H9 (cell line): ENCODE measurements around the gene FARP1. TPM values are rescaled to one million over a fixed set of nuclear protein-coding genes. Genes with fewer than 3 reads are reported as not detected.

ENCODE experiments used
- DNase-seq: peaks from one replicate; pipeline ENCODE4 v3.0.0-alpha.2; 2017
- H2AFZ ChIP-seq: one replicate; pipeline ENCODE4 v1.6.1; 2013; ENCODE audit warnings: mild to moderate bottlenecking, low read length, control low read depth, moderate library complexity
- H2AK5ac ChIP-seq: 2 replicates; pipeline ENCODE4 v1.6.1; 2013; ENCODE audit warnings: low read length, control low read depth, mixed read lengths; ENCODE audit not compliant: insufficient read length
- H2BK120ac ChIP-seq: one replicate; pipeline ENCODE4 v1.6.1; 2013; ENCODE audit warnings: low read depth, mild to moderate bottlenecking, low read length, control low read depth, inconsistent platforms; ENCODE audit not compliant: poor library complexity, severe bottlenecking
- H2BK12ac ChIP-seq: 2 replicates; pipeline ENCODE4 v1.6.1; 2013; ENCODE audit warnings: low read length, control low read depth, mixed read lengths, low read depth; ENCODE audit not compliant: insufficient read length
- H2BK15ac ChIP-seq: 2 replicates; pipeline ENCODE4 v1.6.1; 2013; ENCODE audit warnings: low read depth, low read length, control low read depth
- H2BK20ac ChIP-seq: one replicate; pipeline ENCODE4 v1.6.1; 2013; ENCODE audit warnings: low read depth, mild to moderate bottlenecking, low read length, control low read depth, inconsistent platforms; ENCODE audit not compliant: poor library complexity, severe bottlenecking
- H2BK5ac ChIP-seq: 2 replicates; pipeline ENCODE4 v1.6.1; 2013; ENCODE audit warnings: low read length, control low read depth, mixed read lengths; ENCODE audit not compliant: insufficient read length
- H3K14ac ChIP-seq: 2 replicates; pipeline ENCODE4 v1.6.1; 2013; ENCODE audit warnings: low read length, control low read depth; ENCODE audit not compliant: insufficient read depth
- H3K18ac ChIP-seq: 2 replicates; pipeline ENCODE4 v1.6.1; 2013; ENCODE audit warnings: low read depth, mild to moderate bottlenecking, mixed read lengths, low read length, control low read depth; ENCODE audit not compliant: insufficient read length
- H3K23ac ChIP-seq: 2 replicates; pipeline ENCODE4 v1.6.1; 2013; ENCODE audit warnings: low read length, control low read depth, mixed read lengths, low read depth; ENCODE audit not compliant: insufficient read length
- H3K23me2 ChIP-seq: 2 replicates; pipeline ENCODE4 v1.6.1; 2013; ENCODE audit warnings: low read depth, mild to moderate bottlenecking, mixed read lengths, low read length, control low read depth; ENCODE audit not compliant: insufficient read length, poor library complexity, severe bottlenecking
- H3K27ac ChIP-seq: 2 replicates; pipeline ENCODE4 v1.5.1; 2013; ENCODE audit warnings: low read length, control low read depth, mixed read lengths, low read depth; ENCODE audit not compliant: insufficient read length
- H3K27me3 ChIP-seq: 2 replicates; pipeline ENCODE4 v1.6.1; 2013; ENCODE audit warnings: low read length, control low read depth, inconsistent platforms; ENCODE audit not compliant: insufficient read depth
- H3K4ac ChIP-seq: 2 replicates; pipeline ENCODE4 v1.6.1; 2013; ENCODE audit warnings: low read depth, mild to moderate bottlenecking, control low read depth, inconsistent platforms, low read length, moderate library complexity
- H3K4me1 ChIP-seq: 2 replicates; pipeline ENCODE4 v1.6.1; 2013; ENCODE audit warnings: low read length, control low read depth, inconsistent platforms; ENCODE audit not compliant: insufficient read depth
- H3K4me2 ChIP-seq: 2 replicates; pipeline ENCODE4 v1.6.1; 2013; ENCODE audit warnings: low read length, control low read depth, mixed read lengths; ENCODE audit not compliant: insufficient read length, insufficient read depth
- H3K56ac ChIP-seq: 2 replicates; pipeline ENCODE4 v1.6.1; 2013; ENCODE audit warnings: low read depth, mild to moderate bottlenecking, mixed read lengths, low read length, control low read depth; ENCODE audit not compliant: insufficient read length
- H3K79me1 ChIP-seq: 2 replicates; pipeline ENCODE4 v1.6.1; 2013; ENCODE audit warnings: low read depth, mild to moderate bottlenecking, moderate library complexity, low read length, control low read depth, inconsistent platforms; ENCODE audit not compliant: insufficient read depth, poor library complexity, severe bottlenecking
- H3K79me2 ChIP-seq: 2 replicates; pipeline ENCODE4 v1.6.1; 2013; ENCODE audit warnings: low read length, control low read depth, inconsistent platforms; ENCODE audit not compliant: insufficient read depth
- H3K9ac ChIP-seq: 2 replicates; pipeline ENCODE4 v1.6.1; 2013; ENCODE audit warnings: low read length, control low read depth, mixed read lengths; ENCODE audit not compliant: insufficient read length; ENCODE audit errors: extremely low read depth
- H3K9me3 ChIP-seq: one replicate; pipeline ENCODE4 v1.6.1; 2013; ENCODE audit warnings: low read depth, low read length, inconsistent platforms; ENCODE audit not compliant: control insufficient read depth
- H3T11ph ChIP-seq: one replicate; pipeline ENCODE4 v1.6.1; 2013; ENCODE audit warnings: mild to moderate bottlenecking, low read length, control low read depth, inconsistent platforms
- H4K20me1 ChIP-seq: one replicate; pipeline ENCODE4 v1.6.1; 2013; ENCODE audit not compliant: control insufficient read depth, insufficient read length, insufficient read depth
- H4K5ac ChIP-seq: 2 replicates; pipeline ENCODE4 v1.6.1; 2013; ENCODE audit warnings: low read depth, mild to moderate bottlenecking, mixed read lengths, low read length, control low read depth; ENCODE audit not compliant: insufficient read length
- H4K8ac ChIP-seq: replicated peaks from 2 replicates; pipeline ENCODE4 v1.6.1; 2013; ENCODE audit warnings: low read length, control low read depth, mixed read lengths, low read depth; ENCODE audit not compliant: insufficient read length
- H4K91ac ChIP-seq: 2 replicates; pipeline ENCODE4 v1.6.1; 2013; ENCODE audit warnings: low read depth, mild to moderate bottlenecking, moderate library complexity, mixed read lengths, low read length, control low read depth; ENCODE audit not compliant: insufficient read length
- H3K27ac Mint-ChIP-seq, 3 experiments: 2 replicates in 2 of 3; 3 replicates in 1 of 3; pipeline ENCODE4 v1.8.0; 2020 to 2021; ENCODE audit warnings: mixed read lengths in 3 of 3, mild to moderate bottlenecking in 1 of 3, moderate library complexity in 1 of 3
- H3K27me3 Mint-ChIP-seq: 2 replicates; pipeline ENCODE4 v1.8.0; 2021; ENCODE audit warnings: low read depth, mild to moderate bottlenecking, moderate library complexity, mixed read lengths
- H3K36me3 Mint-ChIP-seq, 3 experiments: 2 replicates in 2 of 3; 3 replicates in 1 of 3; pipeline ENCODE4 v1.8.0; 2020 to 2021; ENCODE audit warnings: low read depth in 3 of 3, mixed read lengths in 3 of 3; ENCODE audit not compliant: insufficient read depth in 1 of 3
- H3K4me1 Mint-ChIP-seq, 2 experiments: 2 replicates each; pipeline ENCODE4 v1.8.0; 2020; ENCODE audit warnings: mixed read lengths in 2 of 2
- H3K4me3 Mint-ChIP-seq, 2 experiments: 2 replicates in 1 of 2; 3 replicates in 1 of 2; pipeline ENCODE4 v1.8.0; 2020 to 2021; ENCODE audit warnings: mild to moderate bottlenecking in 2 of 2, mixed read lengths in 2 of 2, moderate library complexity in 1 of 2
- H3K9me3 Mint-ChIP-seq, 2 experiments: 2 replicates in 1 of 2; 3 replicates in 1 of 2; pipeline ENCODE4 v1.8.0; 2020; ENCODE audit warnings: mild to moderate bottlenecking in 2 of 2, mixed read lengths in 2 of 2, moderate library complexity in 1 of 2
- WGBS: extraction: QIAGEN DNeasy Blood & Tissue Kit; methylation state at CpG from one replicate; pipeline ENCODE4 v1.1.7; 2013; ENCODE audit warnings: missing lambda C conversion rate, low lambda C conversion rate, mixed read lengths; ENCODE audit not compliant: insufficient read length; ENCODE audit errors: extremely low coverage; 5-methylcytosine and 5-hydroxymethylcytosine counted together
- total RNA-seq: library from RNA; stranded (reverse); gene quantifications from 2 replicates; pipeline ENCODE4 v1.2.1, GENCODE V29; 2021
- TF ChIP-seq, protein P1 (sequence below): fragments of 200-600 bp; sonication (generic); conservative IDR thresholded peaks from 3 replicates; pipeline ENCODE4 v1.8.0; 2021; ENCODE audit warnings: antibody characterized with exemption, mild to moderate bottlenecking

The FARP1 gene
- total RNA-seq, 1 experiment from 2014 or later, result 95.9 TPM

DNA sequence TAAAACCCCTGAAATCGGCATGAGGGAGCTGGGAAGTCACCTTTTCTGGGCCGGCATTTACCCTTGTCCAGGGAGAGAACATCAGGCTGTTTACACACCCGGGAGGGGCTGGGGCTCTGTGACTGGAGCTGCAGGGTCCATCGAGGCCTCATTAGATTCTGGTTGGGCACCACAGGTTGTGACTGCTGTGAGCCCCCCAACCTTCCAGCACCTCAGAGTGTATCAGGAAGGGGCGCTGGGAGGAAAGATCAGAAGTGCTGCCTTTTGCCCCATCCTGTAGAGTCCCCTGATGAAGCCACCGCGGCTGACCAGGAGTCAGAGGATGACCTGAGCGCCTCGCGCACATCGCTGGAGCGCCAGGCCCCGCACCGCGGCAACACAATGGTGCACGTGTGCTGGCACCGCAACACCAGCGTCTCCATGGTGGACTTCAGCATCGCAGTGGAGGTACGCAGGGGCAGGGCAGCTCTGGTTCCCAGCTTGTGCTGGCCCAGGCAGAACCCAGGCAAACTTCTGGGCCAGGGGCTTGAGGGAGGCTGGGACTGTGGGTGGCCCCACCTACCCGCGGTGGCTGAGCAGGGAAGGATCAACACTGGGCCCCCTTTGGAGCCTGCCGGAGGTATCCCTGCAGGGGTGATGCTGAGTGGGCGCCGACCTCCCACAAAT is 297.6 kb downstream of the FARP1 start:
- H4K91ac ChIP-seq, result no peak overlapping the region
- no peak overlapping the region for H2BK5ac ChIP-seq
- H3K79me1 ChIP-seq, result no peaks in the 10 kb centered on the region
- no peak overlapping the region for H2AFZ ChIP-seq
- H4K5ac ChIP-seq, result no peak overlapping the region
- Mint-ChIP-seq H3K36me3 (peaks cover 2 to 48% (median 46%) of the 10 kb centered on the region in 3 experiments; a peak in 5 of 7 replicates), H3K27me3 (peaks cover 2% of the 10 kb centered on the region; the same call in 1 of the 2 replicates), H3K4me1 (peaks cover 6 to 7% of the 10 kb centered on the region in 2 experiments), H3K27ac (no peak overlapping the region), H3K9me3 (no peaks in the 10 kb centered on the region), H3K4me3 (no peak overlapping the region)
- H3K4me2 ChIP-seq, result no peak overlapping the region
- H3K23me2 ChIP-seq, result no peaks in the 10 kb centered on the region
- no peak overlapping the region for H2BK15ac ChIP-seq
- no peak overlapping the region for H3K27ac ChIP-seq
- no peaks in the 10 kb centered on the region for H3K27me3 ChIP-seq
- H3K18ac ChIP-seq, result no peak overlapping the region
- no peaks in the 10 kb centered on the region for H3K9me3 ChIP-seq
- H3K79me2 ChIP-seq, result no peaks in the 10 kb centered on the region
- H3K4ac ChIP-seq, result no peak overlapping the region
- H3K56ac ChIP-seq, result no peak overlapping the region
- no peak for DNase-seq
- no peak overlapping the region for H3K9ac ChIP-seq
- H3K23ac ChIP-seq, result no peak overlapping the region
- no peak overlapping the region for H2BK20ac ChIP-seq
- H4K8ac ChIP-seq, result no peak overlapping the region
- H3T11ph ChIP-seq, result no peak overlapping the region
- H2BK12ac ChIP-seq, result no peak overlapping the region
- H3K14ac ChIP-seq, result no peak overlapping the region
- WGBS, result no CpG with 5 or more reads among the region's 25 CpGs
- TF ChIP-seq, protein P1, sequence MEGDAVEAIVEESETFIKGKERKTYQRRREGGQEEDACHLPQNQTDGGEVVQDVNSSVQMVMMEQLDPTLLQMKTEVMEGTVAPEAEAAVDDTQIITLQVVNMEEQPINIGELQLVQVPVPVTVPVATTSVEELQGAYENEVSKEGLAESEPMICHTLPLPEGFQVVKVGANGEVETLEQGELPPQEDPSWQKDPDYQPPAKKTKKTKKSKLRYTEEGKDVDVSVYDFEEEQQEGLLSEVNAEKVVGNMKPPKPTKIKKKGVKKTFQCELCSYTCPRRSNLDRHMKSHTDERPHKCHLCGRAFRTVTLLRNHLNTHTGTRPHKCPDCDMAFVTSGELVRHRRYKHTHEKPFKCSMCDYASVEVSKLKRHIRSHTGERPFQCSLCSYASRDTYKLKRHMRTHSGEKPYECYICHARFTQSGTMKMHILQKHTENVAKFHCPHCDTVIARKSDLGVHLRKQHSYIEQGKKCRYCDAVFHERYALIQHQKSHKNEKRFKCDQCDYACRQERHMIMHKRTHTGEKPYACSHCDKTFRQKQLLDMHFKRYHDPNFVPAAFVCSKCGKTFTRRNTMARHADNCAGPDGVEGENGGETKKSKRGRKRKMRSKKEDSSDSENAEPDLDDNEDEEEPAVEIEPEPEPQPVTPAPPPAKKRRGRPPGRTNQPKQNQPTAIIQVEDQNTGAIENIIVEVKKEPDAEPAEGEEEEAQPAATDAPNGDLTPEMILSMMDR, result no peak
- no peak overlapping the region for H2AK5ac ChIP-seq
- no peaks in the 10 kb centered on the region; the same call in 1 of the 2 replicates for H3K4me1 ChIP-seq
- peaks cover 1% of the 10 kb centered on the region for H4K20me1 ChIP-seq
- H2BK120ac ChIP-seq, result no peak overlapping the region
